SK-N-SH (cell line): ENCODE measurements around the gene CDH13. TPM values are rescaled to one million over a fixed set of nuclear protein-coding genes. Genes with fewer than 3 reads are reported as not detected.

ENCODE experiments used
- CTCF ChIA-PET: fragments of 300-600, 350-600 bp; formaldehyde crosslinking; extraction: SDS; loops from one replicate; lab custom pipeline; 2021; lab: Yijun Ruan, JAX
- POLR2A ChIA-PET: fragments of 350-600 bp; sonication (Branson Sonifier 250); formaldehyde crosslinking; extraction: SDS; loops from one replicate; lab custom pipeline; 2020; ENCODE audit warnings: antibody characterized with exemption, inconsistent platforms; lab: Yijun Ruan, JAX
- DNase-seq: peaks from one replicate; pipeline ENCODE4 v3.0.0; 2012
- H2AFZ ChIP-seq: fragments of 200-600 bp; sonication (generic); 2 replicates; pipeline ENCODE4 v1.8.1; 2016; ENCODE audit warnings: antibody characterized with exemption, mild to moderate bottlenecking, low read depth
- H3F3A ChIP-seq: fragments of 200-600 bp; sonication (generic); replicated peaks from 2 replicates; pipeline ENCODE3; 2016; ENCODE audit warnings: antibody characterized with exemption, mild to moderate bottlenecking; ENCODE audit not compliant: insufficient read depth
- H3K27ac ChIP-seq, 2 experiments: fragments of 200-500 bp in 1 of 2; fragments of 200-600 bp in 1 of 2; sonication (Bioruptor generic) in 1 of 2; sonication (generic), shearing (Covaris generic) in 1 of 2; 2 replicates each; pipeline versions ENCODE4 v1.5.1 to v1.6.1; 2014 to 2016; ENCODE audit warnings: low read depth in 2 of 2, inconsistent platforms in 1 of 2, low read length in 1 of 2, mild to moderate bottlenecking in 1 of 2, mixed read lengths in 1 of 2
- H3K27me3 ChIP-seq: fragments of 200-600 bp; sonication (generic), shearing (Covaris generic); 2 replicates; pipeline ENCODE4 v1.6.1; 2016; ENCODE audit warnings: mixed run types; ENCODE audit not compliant: insufficient read depth
- H3K36me3 ChIP-seq, 2 experiments: fragments of 200-500 bp in 1 of 2; fragments of 200-600 bp in 1 of 2; sonication (Bioruptor generic) in 1 of 2; sonication (generic) in 1 of 2; replicated peaks in 1 of 2; 2 replicates each; pipeline versions ENCODE3 to v1.5.1; 2014 to 2016; ENCODE audit warnings: low read length in 1 of 2, mild to moderate bottlenecking in 1 of 2; ENCODE audit not compliant: insufficient read depth in 2 of 2, control insufficient read depth in 1 of 2
- H3K4me1 ChIP-seq, 2 experiments: fragments of 200-500 bp in 1 of 2; fragments of 200-600 bp in 1 of 2; sonication (Bioruptor generic) in 1 of 2; sonication (generic), shearing (Covaris generic) in 1 of 2; 2 replicates each; pipeline versions ENCODE4 v1.5.1 to v1.6.1; 2014 to 2016; ENCODE audit warnings: low read depth in 1 of 2, low read length in 1 of 2, mixed run types in 1 of 2; ENCODE audit not compliant: insufficient read depth in 2 of 2, control insufficient read depth in 1 of 2
- H3K4me2 ChIP-seq: fragments of 200-600 bp; sonication (generic), shearing (Covaris generic); 2 replicates; pipeline ENCODE4 v1.6.1; 2017; ENCODE audit warnings: mixed run types
- H3K4me3 ChIP-seq, 2 experiments: fragments of 200-500 bp in 1 of 2; fragments of 200-600 bp in 1 of 2; sonication (Bioruptor generic) in 1 of 2; sonication (generic), shearing (Covaris generic) in 1 of 2; 2 replicates each; pipeline versions ENCODE4 v1.5.1 to v1.8.1; 2014 to 2016; ENCODE audit warnings: low read depth in 2 of 2, inconsistent platforms in 1 of 2, low read length in 1 of 2, mild to moderate bottlenecking in 1 of 2, mixed read lengths in 1 of 2, moderate library complexity in 1 of 2
- H3K79me2 ChIP-seq: fragments of 200-600 bp; sonication (generic); 2 replicates; pipeline ENCODE4 v1.8.1; 2017; ENCODE audit warnings: mild to moderate bottlenecking; ENCODE audit not compliant: insufficient read depth
- H3K9ac ChIP-seq: fragments of 200-600 bp; sonication (generic); 2 replicates; pipeline ENCODE4 v1.6.1; 2017; ENCODE audit warnings: mixed run types
- H3K9me2 ChIP-seq: fragments of 200-600 bp; sonication (generic); 2 replicates; pipeline ENCODE4 v1.6.1; 2017; ENCODE audit warnings: mixed run types
- H3K9me3 ChIP-seq: fragments of 200-600 bp; sonication (generic); 2 replicates; pipeline ENCODE4 v1.6.1; 2017; ENCODE audit warnings: mixed run types, mild to moderate bottlenecking, moderate library complexity
- H4K20me1 ChIP-seq: fragments of 200-600 bp; sonication (generic); 2 replicates; pipeline ENCODE4 v1.6.1; 2017; ENCODE audit warnings: mild to moderate bottlenecking, mixed run types; ENCODE audit not compliant: insufficient read depth
- ELF1 ChIP-seq: IDR thresholded peaks from 2 replicates; pipeline ENCODE4 v1.4.0; 2012
- FOSL2 ChIP-seq: IDR thresholded peaks from 2 replicates; pipeline ENCODE4 v1.4.0; 2012; ENCODE audit warnings: low read depth, mild to moderate bottlenecking, moderate library complexity, borderline replicate concordance
- FOXJ3 ChIP-seq: sonication (generic); formaldehyde crosslinking; IDR thresholded peaks from 2 replicates; pipeline ENCODE4 v1.5.1; 2020; ENCODE audit warnings: mild to moderate bottlenecking, missing genetic modification reagents
- FOXM1 ChIP-seq: IDR thresholded peaks from 2 replicates; pipeline ENCODE4 v1.4.0; 2012; ENCODE audit warnings: low read depth, mild to moderate bottlenecking
- MAX ChIP-seq: IDR thresholded peaks from 2 replicates; pipeline ENCODE4 v1.4.0; 2012; ENCODE audit warnings: low read depth
- MXI1 ChIP-seq: IDR thresholded peaks from 2 replicates; pipeline ENCODE4 v1.6.1; 2012; ENCODE audit warnings: mild to moderate bottlenecking, low read depth, low read length, improper control_type of control experiment
- PBX3 ChIP-seq: IDR thresholded peaks from 2 replicates; pipeline ENCODE4; 2012
- POLR2AphosphoS5 ChIP-seq: IDR thresholded peaks from 2 replicates; pipeline ENCODE4 v1.6.1; 2012; ENCODE audit warnings: low read depth, low read length
- RCOR1 ChIP-seq: fragments of 150-350 bp; IDR thresholded peaks from 2 replicates; pipeline ENCODE4 v1.6.1; 2017; ENCODE audit warnings: antibody characterized with exemption, low read length
- REST ChIP-seq: IDR thresholded peaks from 2 replicates; pipeline ENCODE4 v1.6.1; 2012; ENCODE audit warnings: mild to moderate bottlenecking, low read depth, low read length, moderate library complexity
- SIN3A ChIP-seq: IDR thresholded peaks from 2 replicates; pipeline ENCODE4 v1.6.1; 2012; ENCODE audit warnings: low read depth, mild to moderate bottlenecking, low read length, moderate library complexity, borderline replicate concordance
- SMC3 ChIP-seq: IDR thresholded peaks from 2 replicates; pipeline ENCODE4 v1.6.1; 2012; ENCODE audit warnings: low read depth, low read length, improper control_type of control experiment
- USF1 ChIP-seq: IDR thresholded peaks from 2 replicates; pipeline ENCODE4 v1.4.0; 2012; ENCODE audit warnings: low read depth, borderline replicate concordance
- YY1 ChIP-seq: IDR thresholded peaks from 2 replicates; pipeline ENCODE4 v1.4.0; 2012; ENCODE audit warnings: low read depth, mild to moderate bottlenecking
- ZBTB33 ChIP-seq: IDR thresholded peaks from 2 replicates; pipeline ENCODE4 v1.4.0; 2012; ENCODE audit warnings: low read depth, borderline replicate concordance
- WGBS: methylation state at CpG from one replicate; pipeline ENCODE4 v1.1.6; 2017; ENCODE audit warnings: low lambda C conversion rate; 5-methylcytosine and 5-hydroxymethylcytosine counted together
- polyA plus RNA-seq, 3 experiments: library from polyadenylated mRNA; depleted of rRNA; stranded (reverse); fragments of >200 nt; gene quantifications; 2 replicates each; pipeline ENCODE4 v1.2.3, GENCODE V29; 2012

Gene CDH13
- polyA plus RNA-seq, 1 of the 3 experiments (the other 2 are of a cell fraction) = 93.0 TPM

GRCh38 chr16:82761858-82762257, 135.1 kb downstream of the CDH13 start:
- H3K27ac ChIP-seq = peak overlapping the region in 1 of 2 experiments; percentile 67; a peak in 3 of 4 replicates
- POLR2A ChIA-PET = no interaction called here
- no peaks in the 10 kb centered on the region for H3K36me3 ChIP-seq
- TF ChIP-seq FOXM1 = no peak
- TF ChIP-seq ZBTB33 = no peak
- TF ChIP-seq ELF1 = no peak
- no peak for TF ChIP-seq POLR2AphosphoS5
- no peak for TF ChIP-seq SMC3
- no peak for TF ChIP-seq MAX
- TF ChIP-seq FOXJ3 = no peak
- no peak for TF ChIP-seq REST
- no peak for TF ChIP-seq FOSL2
- TF ChIP-seq RCOR1 = no peak
- TF ChIP-seq SIN3A = no peak
- TF ChIP-seq PBX3 = no peak
- no peak for TF ChIP-seq MXI1
- TF ChIP-seq USF1 = no peak
- TF ChIP-seq YY1 = no peak
- no peaks in the 10 kb centered on the region for H3K9me2 ChIP-seq
- H2AFZ ChIP-seq = peak overlapping the region; percentile 66; the same call in 1 of the 2 replicates
- no peaks in the 10 kb centered on the region for H3K27me3 ChIP-seq
- H3K9me3 ChIP-seq = no peaks in the 10 kb centered on the region
- H3K4me3 ChIP-seq = peak overlapping the region; percentile 30 to 53; a peak in 3 of 4 replicates
- CTCF ChIA-PET = no interaction called here
- WGBS = 12% methylated on average over 3 of the region's 3 CpGs
- H4K20me1 ChIP-seq = no peaks in the 10 kb centered on the region
- peaks cover 10% of the 10 kb centered on the region for H3F3A ChIP-seq
- H3K4me1 ChIP-seq = peaks cover 0 to 7% of the 10 kb centered on the region in 2 experiments; a peak in 1 of 4 replicates
- peaks cover 11% of the 10 kb centered on the region for H3K79me2 ChIP-seq
- peak overlapping the region; percentile 29; the same call in 1 of the 2 replicates for H3K9ac ChIP-seq
- DNase-seq = no peak
- peak overlapping the region; percentile 73 for H3K4me2 ChIP-seq
